HepG2 (cell line): ENCODE results near the gene SPATA13. TPM values are rescaled to one million over a fixed set of nuclear protein-coding genes. Genes with fewer than 3 reads are reported as not detected.

Experiments used
- DPF2 ChIP-seq: sonication (generic); formaldehyde crosslinking; IDR thresholded peaks from 2 replicates; pipeline ENCODE4 v1.4.0; 2020; ENCODE audit warnings: mild to moderate bottlenecking, low read depth, missing genetic modification reagents, borderline replicate concordance
- KDM2A ChIP-seq: sonication (generic); formaldehyde crosslinking; IDR thresholded peaks from 2 replicates; pipeline ENCODE4 v1.4.0; 2020; ENCODE audit warnings: low read depth, missing genetic modification reagents, borderline replicate concordance
- NKX3-1 ChIP-seq: sonication (generic); formaldehyde crosslinking; IDR thresholded peaks from 2 replicates; pipeline ENCODE4 v1.5.0; 2020; ENCODE audit warnings: missing genetic modification reagents
- RFX3 ChIP-seq: IDR thresholded peaks from 2 replicates; pipeline ENCODE4 v1.6.1; 2016; ENCODE audit warnings: missing biosample characterization, missing genetic modification reagents
- SAP130 ChIP-seq: IDR thresholded peaks from 2 replicates; pipeline ENCODE4 v1.6.1; 2016; ENCODE audit warnings: low read depth
- SETDB1 ChIP-seq: sonication (generic); formaldehyde crosslinking; IDR thresholded peaks from 2 replicates; pipeline ENCODE4 v1.5.1; 2020; ENCODE audit warnings: missing genetic modification reagents, mild to moderate bottlenecking, borderline replicate concordance
- YY1 ChIP-seq: IDR thresholded peaks from 2 replicates; pipeline ENCODE4 v1.6.1; 2011; ENCODE audit warnings: low read length, low read depth, moderate library complexity, mild to moderate bottlenecking; ENCODE audit not compliant: insufficient read depth, insufficient replicate concordance
- ZNF501 ChIP-seq: sonication (generic); formaldehyde crosslinking; IDR thresholded peaks from 2 replicates; pipeline ENCODE4 v1.5.1; 2020; ENCODE audit warnings: mild to moderate bottlenecking, moderate library complexity, missing genetic modification reagents
- ZNF564 ChIP-seq: sonication (generic); formaldehyde crosslinking; IDR thresholded peaks from 2 replicates; pipeline ENCODE4 v1.8.1; 2023; ENCODE audit warnings: mild to moderate bottlenecking, missing genetic modification reagents
- ZNF644 ChIP-seq: IDR thresholded peaks from 2 replicates; pipeline ENCODE4 v1.6.1; 2016; ENCODE audit warnings: low read depth
- polyA plus RNA-seq, 8 experiments: library from polyadenylated mRNA; depleted of rRNA in 3 of 8; stranded (reverse) in 7 of 8; unstranded in 1 of 8; fragments of >200 nt; fragmentation: Illumina TruSeq in 4 of 8; extraction: Trizol in 4 of 8; gene quantifications; 2 replicates each; pipeline versions ENCODE4 v1.2.1 to v1.2.3, GENCODE V29; 2011 to 2016; ENCODE audit warnings: low read depth in 4 of 8, missing spikeins in 1 of 8, mixed read lengths in 1 of 8; ENCODE audit not compliant: insufficient read depth in 1 of 8
- total RNA-seq, 5 experiments: library from RNA; depleted of rRNA; stranded (reverse); fragments of >200 nt; fragmentation: Illumina TruSeq; extraction: Trizol; gene quantifications; 2 replicates each; pipeline ENCODE4 v1.2.3, GENCODE V29; 2016; ENCODE audit warnings: low read depth in 1 of 5
- TF ChIP-seq, protein P1 (sequence below): sonication (generic); formaldehyde crosslinking; IDR thresholded peaks from 2 replicates; pipeline ENCODE4 v1.4.0; 2020; ENCODE audit warnings: missing genetic modification reagents
- TF ChIP-seq, protein P2 (sequence below): sonication (generic); formaldehyde crosslinking; conservative IDR thresholded peaks from 2 replicates; pipeline ENCODE4 v1.8.1; 2023; ENCODE audit warnings: missing genetic modification reagents
- TF ChIP-seq, protein P3 (sequence below), 2 experiments: sonication (generic) in 1 of 2; formaldehyde crosslinking in 1 of 2; IDR thresholded peaks; 2 replicates each; pipeline versions ENCODE4 v1.4.0 to v1.6.1; 2016 to 2020; ENCODE audit warnings: borderline replicate concordance in 1 of 2, low read depth in 1 of 2, mild to moderate bottlenecking in 1 of 2, missing genetic modification reagents in 1 of 2
- TF ChIP-seq, protein P4 (sequence below): IDR thresholded peaks from 2 replicates; pipeline ENCODE4 v1.6.1; 2016; ENCODE audit warnings: low read depth, borderline replicate concordance
- TF ChIP-seq, protein P5 (sequence below): sonication (generic); formaldehyde crosslinking; IDR thresholded peaks from 2 replicates; pipeline ENCODE4 v1.8.0; 2022; ENCODE audit warnings: mild to moderate bottlenecking, missing genetic modification reagents, borderline replicate concordance

The SPATA13 gene
- total and polyA plus RNA-seq, 2 of the 13 experiments (the other 11 are each of a cell fraction or from before 2014, with no cell fraction given): 11.3 to 14.2 TPM

DNA sequence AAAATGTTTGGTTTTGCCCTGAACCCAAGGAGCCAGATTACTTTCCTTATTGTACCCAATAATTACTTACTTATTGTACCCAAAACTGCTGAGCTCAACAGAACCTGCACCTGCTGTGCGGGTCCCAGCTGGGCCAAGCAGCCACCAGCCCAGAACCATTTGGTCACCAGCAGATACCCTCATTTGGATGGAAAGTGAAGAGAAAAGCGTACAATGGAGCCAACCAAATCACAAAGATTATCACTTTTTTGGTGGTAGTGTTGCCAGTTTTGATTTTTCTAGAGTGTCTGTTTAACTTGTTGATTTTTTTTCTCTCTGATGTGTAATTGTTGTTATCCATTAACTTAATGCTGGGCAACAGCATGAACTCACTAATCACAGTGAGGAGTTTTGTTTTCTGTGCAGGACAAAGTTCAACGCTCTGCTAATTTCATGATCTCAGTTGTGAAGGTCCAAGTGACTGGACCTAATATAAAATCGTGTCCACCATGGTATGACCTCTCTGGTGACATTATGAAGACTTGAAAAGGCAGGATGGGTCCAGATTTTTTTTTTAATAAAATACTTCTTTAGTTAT lies 23.8 kb downstream of the SPATA13 start (continued):
- TF ChIP-seq, protein P1, sequence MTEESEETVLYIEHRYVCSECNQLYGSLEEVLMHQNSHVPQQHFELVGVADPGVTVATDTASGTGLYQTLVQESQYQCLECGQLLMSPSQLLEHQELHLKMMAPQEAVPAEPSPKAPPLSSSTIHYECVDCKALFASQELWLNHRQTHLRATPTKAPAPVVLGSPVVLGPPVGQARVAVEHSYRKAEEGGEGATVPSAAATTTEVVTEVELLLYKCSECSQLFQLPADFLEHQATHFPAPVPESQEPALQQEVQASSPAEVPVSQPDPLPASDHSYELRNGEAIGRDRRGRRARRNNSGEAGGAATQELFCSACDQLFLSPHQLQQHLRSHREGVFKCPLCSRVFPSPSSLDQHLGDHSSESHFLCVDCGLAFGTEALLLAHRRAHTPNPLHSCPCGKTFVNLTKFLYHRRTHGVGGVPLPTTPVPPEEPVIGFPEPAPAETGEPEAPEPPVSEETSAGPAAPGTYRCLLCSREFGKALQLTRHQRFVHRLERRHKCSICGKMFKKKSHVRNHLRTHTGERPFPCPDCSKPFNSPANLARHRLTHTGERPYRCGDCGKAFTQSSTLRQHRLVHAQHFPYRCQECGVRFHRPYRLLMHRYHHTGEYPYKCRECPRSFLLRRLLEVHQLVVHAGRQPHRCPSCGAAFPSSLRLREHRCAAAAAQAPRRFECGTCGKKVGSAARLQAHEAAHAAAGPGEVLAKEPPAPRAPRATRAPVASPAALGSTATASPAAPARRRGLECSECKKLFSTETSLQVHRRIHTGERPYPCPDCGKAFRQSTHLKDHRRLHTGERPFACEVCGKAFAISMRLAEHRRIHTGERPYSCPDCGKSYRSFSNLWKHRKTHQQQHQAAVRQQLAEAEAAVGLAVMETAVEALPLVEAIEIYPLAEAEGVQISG: no peak
- TF ChIP-seq SETDB1 (CRISPR knock-in tag): no peak
- TF ChIP-seq NKX3-1 (CRISPR knock-in tag): no peak
- TF ChIP-seq SAP130 (CRISPR knock-in tag): peak; percentile 68
- peak; percentile 55; the same call in 1 of the 2 replicates for TF ChIP-seq ZNF501
- TF ChIP-seq RFX3 (CRISPR knock-in tag): no peak
- TF ChIP-seq DPF2 (CRISPR knock-in tag): no peak
- 0 out of 2 replicates have a peak, but pooled peaks have one; percentile 33 for TF ChIP-seq ZNF644
- TF ChIP-seq KDM2A (CRISPR knock-in tag): no peak
- TF ChIP-seq, protein P2, sequence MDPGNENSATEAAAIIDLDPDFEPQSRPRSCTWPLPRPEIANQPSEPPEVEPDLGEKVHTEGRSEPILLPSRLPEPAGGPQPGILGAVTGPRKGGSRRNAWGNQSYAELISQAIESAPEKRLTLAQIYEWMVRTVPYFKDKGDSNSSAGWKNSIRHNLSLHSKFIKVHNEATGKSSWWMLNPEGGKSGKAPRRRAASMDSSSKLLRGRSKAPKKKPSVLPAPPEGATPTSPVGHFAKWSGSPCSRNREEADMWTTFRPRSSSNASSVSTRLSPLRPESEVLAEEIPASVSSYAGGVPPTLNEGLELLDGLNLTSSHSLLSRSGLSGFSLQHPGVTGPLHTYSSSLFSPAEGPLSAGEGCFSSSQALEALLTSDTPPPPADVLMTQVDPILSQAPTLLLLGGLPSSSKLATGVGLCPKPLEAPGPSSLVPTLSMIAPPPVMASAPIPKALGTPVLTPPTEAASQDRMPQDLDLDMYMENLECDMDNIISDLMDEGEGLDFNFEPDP (CRISPR knock-in tag): no peak
- TF ChIP-seq, protein P3, sequence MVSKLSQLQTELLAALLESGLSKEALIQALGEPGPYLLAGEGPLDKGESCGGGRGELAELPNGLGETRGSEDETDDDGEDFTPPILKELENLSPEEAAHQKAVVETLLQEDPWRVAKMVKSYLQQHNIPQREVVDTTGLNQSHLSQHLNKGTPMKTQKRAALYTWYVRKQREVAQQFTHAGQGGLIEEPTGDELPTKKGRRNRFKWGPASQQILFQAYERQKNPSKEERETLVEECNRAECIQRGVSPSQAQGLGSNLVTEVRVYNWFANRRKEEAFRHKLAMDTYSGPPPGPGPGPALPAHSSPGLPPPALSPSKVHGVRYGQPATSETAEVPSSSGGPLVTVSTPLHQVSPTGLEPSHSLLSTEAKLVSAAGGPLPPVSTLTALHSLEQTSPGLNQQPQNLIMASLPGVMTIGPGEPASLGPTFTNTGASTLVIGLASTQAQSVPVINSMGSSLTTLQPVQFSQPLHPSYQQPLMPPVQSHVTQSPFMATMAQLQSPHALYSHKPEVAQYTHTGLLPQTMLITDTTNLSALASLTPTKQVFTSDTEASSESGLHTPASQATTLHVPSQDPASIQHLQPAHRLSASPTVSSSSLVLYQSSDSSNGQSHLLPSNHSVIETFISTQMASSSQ (IDR thresholded peaks at IDR 0.05; ENCODE audit: low read depth): peak; percentile 93
- TF ChIP-seq, protein P3 (CRISPR knock-in tag; IDR thresholded peaks at IDR 0.05; ENCODE audit: borderline replicate concordance): peak; percentile 93
- TF ChIP-seq ZNF564 (CRISPR knock-in tag): no peak
- peak; percentile 3 for TF ChIP-seq YY1
- TF ChIP-seq, protein P4, sequence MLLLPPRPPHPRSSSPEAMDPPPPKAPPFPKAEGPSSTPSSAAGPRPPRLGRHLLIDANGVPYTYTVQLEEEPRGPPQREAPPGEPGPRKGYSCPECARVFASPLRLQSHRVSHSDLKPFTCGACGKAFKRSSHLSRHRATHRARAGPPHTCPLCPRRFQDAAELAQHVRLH (CRISPR knock-in tag): no peak
- TF ChIP-seq, protein P5, sequence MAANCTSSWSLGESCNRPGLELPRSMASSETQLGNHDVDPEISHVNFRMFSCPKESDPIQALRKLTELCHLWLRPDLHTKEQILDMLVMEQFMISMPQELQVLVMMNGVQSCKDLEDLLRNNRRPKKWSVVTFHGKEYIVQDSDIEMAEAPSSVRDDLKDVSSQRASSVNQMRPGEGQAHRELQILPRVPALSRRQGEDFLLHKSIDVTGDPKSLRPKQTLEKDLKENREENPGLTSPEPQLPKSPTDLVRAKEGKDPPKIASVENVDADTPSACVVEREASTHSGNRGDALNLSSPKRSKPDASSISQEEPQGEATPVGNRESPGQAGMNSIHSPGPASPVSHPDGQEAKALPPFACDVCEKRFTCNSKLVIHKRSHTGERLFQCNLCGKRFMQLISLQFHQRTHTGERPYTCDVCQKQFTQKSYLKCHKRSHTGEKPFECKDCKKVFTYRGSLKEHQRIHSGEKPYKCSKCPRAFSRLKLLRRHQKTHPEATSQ (CRISPR knock-in tag): no peak
